Stimulated activated naive CD8-positive, alpha-beta T cell treated with anti-CD3 and anti-CD28 coated beads, Interleukin-15, amount 100 ng/mL, for 72 hours (primary cell): Measurements from ENCODE around the gene DIP2B.

Source experiments
- ATAC-seq: fragments of 150-1000 bp; cut with Tn5 transposase; 2 replicates; pipeline ENCODE4 v1.10.0; 2021; ENCODE audit warnings: mild to moderate bottlenecking, moderate library complexity
- DNase-seq, 2 donors: peaks; one replicate each; pipeline ENCODE4 v3.0.0; 2021 to 2022
- H3K27ac Mint-ChIP-seq, 2 donors: one replicate each; pipeline ENCODE4 v1.8.0; 2022; ENCODE audit warnings: mild to moderate bottlenecking in 2 of 2, mixed read lengths in 2 of 2, moderate library complexity in 2 of 2
- H3K27me3 Mint-ChIP-seq: one replicate; pipeline ENCODE4 v1.8.0; 2022; ENCODE audit warnings: mixed read lengths
- H3K4me1 Mint-ChIP-seq: one replicate; pipeline ENCODE4 v1.8.0; 2022; ENCODE audit warnings: mild to moderate bottlenecking, mixed read lengths
- H3K4me3 Mint-ChIP-seq, 2 donors: one replicate each; pipeline ENCODE4 v1.8.0; 2022; ENCODE audit warnings: mild to moderate bottlenecking in 2 of 2, mixed read lengths in 2 of 2, moderate library complexity in 1 of 2
- H3K9me3 Mint-ChIP-seq, 2 donors: one replicate each; pipeline ENCODE4 v1.8.0; 2022; ENCODE audit warnings: mixed read lengths in 2 of 2

The DIP2B gene

GRCh38 chr12:50600364-50600763 is 95.6 kb downstream of the DIP2B start:
- DNase-seq (no peak), ATAC-seq (no peak)
- H3K4me1 Mint-ChIP-seq: peaks cover 32% of the 10 kb centered on the region
- no peaks in the 10 kb centered on the region for H3K9me3 Mint-ChIP-seq
- H3K27me3 Mint-ChIP-seq: no peaks in the 10 kb centered on the region
- H3K4me3 Mint-ChIP-seq: no peak overlapping the region
- H3K27ac Mint-ChIP-seq: no peak overlapping the region

GRCh38 chr12:50603817-50604639 is 99.2 kb downstream of the DIP2B start:
- no peak overlapping the region for H3K4me3 Mint-ChIP-seq
- ATAC-seq (no peak), DNase-seq (no peak)
- no peaks in the 10 kb centered on the region for H3K27me3 Mint-ChIP-seq
- peaks cover 23% of the 10 kb centered on the region for H3K4me1 Mint-ChIP-seq
- no peak overlapping the region for H3K27ac Mint-ChIP-seq
- H3K9me3 Mint-ChIP-seq: no peaks in the 10 kb centered on the region

- Mint-ChIP-seq H3K27me3 (no peaks in the 10 kb centered on the region), H3K9me3 (no peaks in the 10 kb centered on the region), H3K4me1 (peaks cover 23% of the 10 kb centered on the region), H3K27ac (no peak overlapping the region), H3K4me3 (no peak overlapping the region)
- no peak for ATAC-seq
- DNase-seq: no peak
Observed at GRCh38 chr12:50604640-50604920, 99.8 kb downstream of the DIP2B start.

GRCh38 chr12:50606675-50607375 is 102.0 kb downstream of the DIP2B start:
- Mint-ChIP-seq H3K9me3 (no peaks in the 10 kb centered on the region), H3K4me1 (peaks cover 7% of the 10 kb centered on the region), H3K4me3 (no peak overlapping the region), H3K27ac (peak overlapping the region in 1 of 2 donors; percentile 40), H3K27me3 (no peaks in the 10 kb centered on the region)
- ATAC-seq (no peak), DNase-seq (no peak)

- Mint-ChIP-seq H3K27ac (no peak overlapping the region), H3K9me3 (no peaks in the 10 kb centered on the region), H3K4me1 (peaks cover 7% of the 10 kb centered on the region), H3K27me3 (no peaks in the 10 kb centered on the region), H3K4me3 (no peak overlapping the region)
- DNase-seq (no peak), ATAC-seq (no peak)
Observed at GRCh38 chr12:50609292-50609874, 104.6 kb downstream of the DIP2B start.

- DNase-seq (no peak), ATAC-seq (no peak)
- H3K9me3 Mint-ChIP-seq: no peaks in the 10 kb centered on the region
- H3K4me3 Mint-ChIP-seq: no peak overlapping the region
- no peaks in the 10 kb centered on the region for H3K27me3 Mint-ChIP-seq
- peak overlapping the region in 1 of 2 donors; percentile 66 for H3K27ac Mint-ChIP-seq
- peaks cover 7% of the 10 kb centered on the region for H3K4me1 Mint-ChIP-seq
Observed at GRCh38 chr12:50610171-50610570, 105.4 kb downstream of the DIP2B start.

- ATAC-seq (no peak), DNase-seq (no peak)
- no peaks in the 10 kb centered on the region for H3K9me3 Mint-ChIP-seq
- no peaks in the 10 kb centered on the region for H3K27me3 Mint-ChIP-seq
- H3K27ac Mint-ChIP-seq: no peak overlapping the region
- no peak overlapping the region for H3K4me3 Mint-ChIP-seq
- peaks cover 14% of the 10 kb centered on the region for H3K4me1 Mint-ChIP-seq
Observed at GRCh38 chr12:50611021-50611744, 106.4 kb downstream of the DIP2B start.

GRCh38 chr12:50612882-50613281 is 108.1 kb downstream of the DIP2B start:
- no peak overlapping the region for H3K4me3 Mint-ChIP-seq
- ATAC-seq (no peak), DNase-seq (no peak)
- no peaks in the 10 kb centered on the region for H3K9me3 Mint-ChIP-seq
- H3K27me3 Mint-ChIP-seq: no peaks in the 10 kb centered on the region
- peaks cover 8% of the 10 kb centered on the region for H3K4me1 Mint-ChIP-seq
- no peak overlapping the region for H3K27ac Mint-ChIP-seq

- Mint-ChIP-seq H3K27me3 (no peaks in the 10 kb centered on the region), H3K4me3 (no peak overlapping the region), H3K9me3 (no peaks in the 10 kb centered on the region), H3K4me1 (peaks cover 12% of the 10 kb centered on the region), H3K27ac (no peak overlapping the region)
- DNase-seq (no peak), ATAC-seq (no peak)
Observed at GRCh38 chr12:50613463-50613862, 108.7 kb downstream of the DIP2B start.

GRCh38 chr12:50614167-50614759 is 109.5 kb downstream of the DIP2B start:
- DNase-seq: no peak
- Mint-ChIP-seq H3K27me3 (no peaks in the 10 kb centered on the region), H3K27ac (no peak overlapping the region), H3K9me3 (no peaks in the 10 kb centered on the region), H3K4me1 (peaks cover 17% of the 10 kb centered on the region), H3K4me3 (no peak overlapping the region)
- no peak for ATAC-seq

- ATAC-seq (no peak), DNase-seq (no peak)
- Mint-ChIP-seq H3K9me3 (no peaks in the 10 kb centered on the region), H3K4me3 (no peak overlapping the region), H3K27ac (no peak overlapping the region), H3K27me3 (no peaks in the 10 kb centered on the region), H3K4me1 (peaks cover 28% of the 10 kb centered on the region)
Observed at GRCh38 chr12:50615145-50615906, 110.5 kb downstream of the DIP2B start.

GRCh38 chr12:50615907-50616296 is 111.1 kb downstream of the DIP2B start:
- H3K9me3 Mint-ChIP-seq: no peaks in the 10 kb centered on the region
- peaks cover 33% of the 10 kb centered on the region for H3K4me1 Mint-ChIP-seq
- H3K4me3 Mint-ChIP-seq: no peak overlapping the region
- ATAC-seq (no peak), DNase-seq (no peak)
- no peak overlapping the region for H3K27ac Mint-ChIP-seq
- H3K27me3 Mint-ChIP-seq: no peaks in the 10 kb centered on the region

- no peak for ATAC-seq
- Mint-ChIP-seq H3K9me3 (no peaks in the 10 kb centered on the region), H3K4me1 (peaks cover 46% of the 10 kb centered on the region), H3K27me3 (no peaks in the 10 kb centered on the region), H3K27ac (no peak overlapping the region), H3K4me3 (no peak overlapping the region)
- DNase-seq: no peak
Observed at GRCh38 chr12:50617657-50618056, 112.9 kb downstream of the DIP2B start.

- no peak overlapping the region for H3K4me3 Mint-ChIP-seq
- H3K27me3 Mint-ChIP-seq: no peaks in the 10 kb centered on the region
- ATAC-seq (no peak), DNase-seq (no peak)
- H3K9me3 Mint-ChIP-seq: no peaks in the 10 kb centered on the region
- peaks cover 55% of the 10 kb centered on the region for H3K4me1 Mint-ChIP-seq
- no peak overlapping the region for H3K27ac Mint-ChIP-seq
Observed at GRCh38 chr12:50618864-50619609, 114.3 kb downstream of the DIP2B start.
